Neural cell (in vitro differentiated cells): ENCODE data around the gene IFT74. TPM values are rescaled to one million over a fixed set of nuclear protein-coding genes. Genes with fewer than 3 reads are reported as not detected.

Experiments used
- H2AFZ ChIP-seq: fragments of 200-600, 300-800 bp; sonication (generic), shearing (Covaris generic); 2 replicates; pipeline ENCODE4 v1.6.0; 2014; ENCODE audit warnings: low read depth, mild to moderate bottlenecking, antibody characterized with exemption, low read length, moderate library complexity
- H3F3A ChIP-seq: fragments of 200-600 bp; shearing (Covaris generic); 2 replicates; pipeline ENCODE4 v1.6.1; 2016; ENCODE audit warnings: mild to moderate bottlenecking, moderate library complexity, mixed read lengths, antibody characterized with exemption, low read length; ENCODE audit not compliant: insufficient read depth, poor library complexity, severe bottlenecking
- H3K27ac ChIP-seq: fragments of 200-600, 300-800 bp; sonication (generic), shearing (Covaris generic); 2 replicates; pipeline ENCODE4 v1.5.1; 2014; ENCODE audit warnings: mild to moderate bottlenecking, low read length, moderate library complexity
- H3K27me3 ChIP-seq: fragments of 300-800, 200-600 bp; sonication (generic), shearing (Covaris generic); 2 replicates; pipeline ENCODE4 v1.6.0; 2014; ENCODE audit warnings: mild to moderate bottlenecking, low read depth, low read length, moderate library complexity; ENCODE audit not compliant: insufficient read depth
- H3K36me3 ChIP-seq: fragments of 300-800, 200-600 bp; sonication (generic), shearing (Covaris generic); 2 replicates; pipeline ENCODE4 v1.5.1; 2014; ENCODE audit warnings: mild to moderate bottlenecking, antibody characterized with exemption, low read length, moderate library complexity; ENCODE audit not compliant: insufficient read depth
- H3K4me2 ChIP-seq: fragments of 300-800, 200-600 bp; sonication (generic), shearing (Covaris generic); 2 replicates; pipeline ENCODE4 v1.6.0; 2014; ENCODE audit warnings: mild to moderate bottlenecking, low read length
- H3K4me3 ChIP-seq: fragments of 300-800, 200-600 bp; sonication (generic), shearing (Covaris generic); 2 replicates; pipeline ENCODE4 v1.5.1; 2014; ENCODE audit warnings: mild to moderate bottlenecking, low read length, moderate library complexity
- H3K79me2 ChIP-seq: fragments of 200-600 bp; shearing (Covaris generic); replicated peaks from 2 replicates; pipeline ENCODE4 v1.6.0; 2014; ENCODE audit warnings: mild to moderate bottlenecking, low read length, moderate library complexity; ENCODE audit not compliant: insufficient read depth
- H3K9ac ChIP-seq: fragments of 300-800, 200-600 bp; sonication (generic), shearing (Covaris generic); 2 replicates; pipeline ENCODE4 v1.6.1; 2016; ENCODE audit warnings: mild to moderate bottlenecking, low read length, mixed read lengths
- H3K9me2 ChIP-seq: fragments of 200-600 bp; shearing (Covaris generic); 2 replicates; pipeline ENCODE4 v1.6.1; 2016; ENCODE audit warnings: mild to moderate bottlenecking, low read length, mixed read lengths; ENCODE audit not compliant: insufficient read depth
- H3K9me3 ChIP-seq: fragments of 200-600, 300-800 bp; sonication (generic), shearing (Covaris generic); 2 replicates; pipeline ENCODE4 v1.6.1; 2016; ENCODE audit warnings: mild to moderate bottlenecking, mixed run types, low read length, moderate library complexity, mixed read lengths
- H4K20me1 ChIP-seq: fragments of 200-600 bp; shearing (Covaris generic); 2 replicates; pipeline ENCODE4 v1.6.1; 2016; ENCODE audit warnings: mild to moderate bottlenecking, mixed run types; ENCODE audit not compliant: insufficient read depth
- EP300 ChIP-seq: fragments of 450-650 bp; conservative IDR thresholded peaks from 2 replicates; pipeline ENCODE4 v1.6.1; 2014; ENCODE audit warnings: antibody characterized with exemption, mild to moderate bottlenecking, moderate library complexity; ENCODE audit not compliant: poor library complexity, severe bottlenecking
- EZH2 ChIP-seq: fragments of 200-600, 300-800 bp; shearing (Covaris generic), sonication (generic); IDR thresholded peaks from 2 replicates; pipeline ENCODE4 v1.6.1; 2014; ENCODE audit warnings: antibody characterized with exemption, low read length, borderline replicate concordance, mild to moderate bottlenecking; ENCODE audit not compliant: insufficient read depth, poor library complexity, severe bottlenecking
- MXI1 ChIP-seq: fragments of 450-650 bp; conservative IDR thresholded peaks from 2 replicates; pipeline ENCODE4 v1.6.1; 2014; ENCODE audit warnings: antibody characterized with exemption, mild to moderate bottlenecking; ENCODE audit not compliant: poor library complexity, severe bottlenecking
- POLR2AphosphoS5 ChIP-seq: IDR thresholded peaks from 2 replicates; pipeline ENCODE4 v1.6.1; 2012
- RAD21 ChIP-seq: fragments of 450-650 bp; conservative IDR thresholded peaks from 2 replicates; pipeline ENCODE4 v1.6.1; 2014; ENCODE audit warnings: antibody characterized with exemption, mild to moderate bottlenecking, moderate library complexity
- SMC3 ChIP-seq: fragments of 450-650 bp; conservative IDR thresholded peaks from 2 replicates; pipeline ENCODE4 v1.6.1; 2014; ENCODE audit warnings: antibody characterized with exemption, mild to moderate bottlenecking, moderate library complexity; ENCODE audit not compliant: poor library complexity
- TAF1 ChIP-seq: IDR thresholded peaks from 2 replicates; pipeline ENCODE4 v1.6.1; 2012; ENCODE audit warnings: low read depth
- polyA plus RNA-seq: library from polyadenylated mRNA; depleted of rRNA; stranded (reverse); fragments of >200 nt; gene quantifications from 2 replicates; pipeline ENCODE4 v1.2.3, GENCODE V29; 2014
- TF ChIP-seq, protein P1 (sequence below): IDR thresholded peaks from 2 replicates; pipeline ENCODE4 v1.6.1; 2012; ENCODE audit warnings: borderline replicate concordance
- TF ChIP-seq, protein P2 (sequence below): fragments of 450-650 bp; IDR thresholded peaks from 2 replicates; pipeline ENCODE4 v1.5.1; 2014; ENCODE audit warnings: antibody characterized with exemption, mild to moderate bottlenecking, moderate library complexity; ENCODE audit not compliant: poor library complexity, severe bottlenecking

IFT74 gene
- polyA plus RNA-seq, 1 donor from 2014 or later: 10.9 TPM

DNA sequence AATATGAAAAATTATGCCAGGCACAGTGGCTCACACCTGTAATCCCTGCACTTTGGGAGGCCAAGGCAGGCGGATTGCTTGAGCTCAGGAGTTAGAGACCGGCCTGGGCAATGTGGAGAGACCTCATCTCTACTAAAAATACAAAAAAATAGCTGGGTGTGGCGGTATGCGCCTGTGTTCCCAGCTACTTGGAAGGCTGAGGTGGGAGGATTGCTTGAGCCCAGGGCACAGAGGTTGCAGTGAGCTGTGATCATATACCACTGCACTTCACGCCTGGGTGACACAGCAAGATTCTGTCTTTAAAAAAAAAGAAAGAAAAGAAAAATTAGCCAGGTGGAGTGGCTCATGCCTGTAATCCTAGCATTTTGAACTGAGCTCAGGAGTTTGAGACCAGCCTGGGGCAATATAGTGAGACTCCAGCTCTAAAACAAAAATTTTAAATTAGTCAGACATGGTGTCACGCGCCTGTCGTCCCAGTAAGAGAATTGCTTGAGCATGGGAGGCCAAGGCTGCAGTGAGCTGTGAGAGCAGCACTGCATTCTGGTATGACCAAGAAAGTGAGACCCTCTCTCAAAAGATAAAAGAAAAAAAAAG, 27.2 kb upstream of the IFT74 start:
- Histone ChIP-seq H3K9ac (no peak overlapping the region), H2AFZ (no peak overlapping the region), H3K27ac (no peak overlapping the region), H3K9me2 (no peaks in the 10 kb centered on the region), H3K9me3 (no peaks in the 10 kb centered on the region), H3K4me3 (no peak overlapping the region), H3K79me2 (peaks cover 2% of the 10 kb centered on the region), H4K20me1 (no peaks in the 10 kb centered on the region), H3K4me2 (no peak overlapping the region), H3F3A (no peaks in the 10 kb centered on the region), H3K36me3 (peaks cover 14% of the 10 kb centered on the region), H3K27me3 (no peaks in the 10 kb centered on the region)
- TF ChIP-seq, protein P1, sequence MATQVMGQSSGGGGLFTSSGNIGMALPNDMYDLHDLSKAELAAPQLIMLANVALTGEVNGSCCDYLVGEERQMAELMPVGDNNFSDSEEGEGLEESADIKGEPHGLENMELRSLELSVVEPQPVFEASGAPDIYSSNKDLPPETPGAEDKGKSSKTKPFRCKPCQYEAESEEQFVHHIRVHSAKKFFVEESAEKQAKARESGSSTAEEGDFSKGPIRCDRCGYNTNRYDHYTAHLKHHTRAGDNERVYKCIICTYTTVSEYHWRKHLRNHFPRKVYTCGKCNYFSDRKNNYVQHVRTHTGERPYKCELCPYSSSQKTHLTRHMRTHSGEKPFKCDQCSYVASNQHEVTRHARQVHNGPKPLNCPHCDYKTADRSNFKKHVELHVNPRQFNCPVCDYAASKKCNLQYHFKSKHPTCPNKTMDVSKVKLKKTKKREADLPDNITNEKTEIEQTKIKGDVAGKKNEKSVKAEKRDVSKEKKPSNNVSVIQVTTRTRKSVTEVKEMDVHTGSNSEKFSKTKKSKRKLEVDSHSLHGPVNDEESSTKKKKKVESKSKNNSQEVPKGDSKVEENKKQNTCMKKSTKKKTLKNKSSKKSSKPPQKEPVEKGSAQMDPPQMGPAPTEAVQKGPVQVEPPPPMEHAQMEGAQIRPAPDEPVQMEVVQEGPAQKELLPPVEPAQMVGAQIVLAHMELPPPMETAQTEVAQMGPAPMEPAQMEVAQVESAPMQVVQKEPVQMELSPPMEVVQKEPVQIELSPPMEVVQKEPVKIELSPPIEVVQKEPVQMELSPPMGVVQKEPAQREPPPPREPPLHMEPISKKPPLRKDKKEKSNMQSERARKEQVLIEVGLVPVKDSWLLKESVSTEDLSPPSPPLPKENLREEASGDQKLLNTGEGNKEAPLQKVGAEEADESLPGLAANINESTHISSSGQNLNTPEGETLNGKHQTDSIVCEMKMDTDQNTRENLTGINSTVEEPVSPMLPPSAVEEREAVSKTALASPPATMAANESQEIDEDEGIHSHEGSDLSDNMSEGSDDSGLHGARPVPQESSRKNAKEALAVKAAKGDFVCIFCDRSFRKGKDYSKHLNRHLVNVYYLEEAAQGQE: no peak
- no peak for TF ChIP-seq TAF1
- no peak for TF ChIP-seq MXI1
- TF ChIP-seq EP300: no peak
- no peak for TF ChIP-seq POLR2AphosphoS5
- TF ChIP-seq SMC3: no peak
- no peak for TF ChIP-seq EZH2
- TF ChIP-seq, protein P2, sequence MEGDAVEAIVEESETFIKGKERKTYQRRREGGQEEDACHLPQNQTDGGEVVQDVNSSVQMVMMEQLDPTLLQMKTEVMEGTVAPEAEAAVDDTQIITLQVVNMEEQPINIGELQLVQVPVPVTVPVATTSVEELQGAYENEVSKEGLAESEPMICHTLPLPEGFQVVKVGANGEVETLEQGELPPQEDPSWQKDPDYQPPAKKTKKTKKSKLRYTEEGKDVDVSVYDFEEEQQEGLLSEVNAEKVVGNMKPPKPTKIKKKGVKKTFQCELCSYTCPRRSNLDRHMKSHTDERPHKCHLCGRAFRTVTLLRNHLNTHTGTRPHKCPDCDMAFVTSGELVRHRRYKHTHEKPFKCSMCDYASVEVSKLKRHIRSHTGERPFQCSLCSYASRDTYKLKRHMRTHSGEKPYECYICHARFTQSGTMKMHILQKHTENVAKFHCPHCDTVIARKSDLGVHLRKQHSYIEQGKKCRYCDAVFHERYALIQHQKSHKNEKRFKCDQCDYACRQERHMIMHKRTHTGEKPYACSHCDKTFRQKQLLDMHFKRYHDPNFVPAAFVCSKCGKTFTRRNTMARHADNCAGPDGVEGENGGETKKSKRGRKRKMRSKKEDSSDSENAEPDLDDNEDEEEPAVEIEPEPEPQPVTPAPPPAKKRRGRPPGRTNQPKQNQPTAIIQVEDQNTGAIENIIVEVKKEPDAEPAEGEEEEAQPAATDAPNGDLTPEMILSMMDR: no peak
- no peak for TF ChIP-seq RAD21

DNA sequence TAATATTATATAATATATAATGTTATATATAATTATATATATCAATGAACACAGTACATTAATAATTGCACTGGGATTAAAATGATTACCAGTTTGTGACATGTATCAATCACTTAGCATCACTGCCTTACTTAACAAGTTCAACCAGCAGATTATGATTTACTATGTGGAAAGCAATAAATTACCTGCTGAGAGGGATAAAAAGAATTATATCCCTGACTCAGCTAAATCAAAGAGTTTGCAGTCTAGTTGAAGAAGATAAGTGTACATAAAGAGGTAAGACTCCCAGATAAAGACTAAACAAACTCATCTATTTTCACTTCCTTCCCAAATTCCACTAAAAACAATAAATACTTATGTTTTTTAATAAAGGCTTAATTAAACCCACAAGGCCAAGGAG, 20.4 kb upstream of the IFT74 start:
- H3K27me3 ChIP-seq: no peaks in the 10 kb centered on the region
- TF ChIP-seq EP300 (no peak), MXI1 (no peak), SMC3 (no peak), EZH2 (no peak), TAF1 (no peak), POLR2AphosphoS5 (no peak), RAD21 (no peak)
- TF ChIP-seq, protein P2: no peak
- TF ChIP-seq, protein P1: no peak
- H3K9me2 ChIP-seq: no peaks in the 10 kb centered on the region
- no peak overlapping the region for H3K9ac ChIP-seq
- no peaks in the 10 kb centered on the region for H3K9me3 ChIP-seq
- H3K27ac ChIP-seq: no peak overlapping the region
- H4K20me1 ChIP-seq: no peaks in the 10 kb centered on the region
- peaks cover 59% of the 10 kb centered on the region for H3K79me2 ChIP-seq
- H3K4me3 ChIP-seq: no peak overlapping the region
- H2AFZ ChIP-seq: no peak overlapping the region
- no peaks in the 10 kb centered on the region for H3F3A ChIP-seq
- no peaks in the 10 kb centered on the region for H3K36me3 ChIP-seq
- no peak overlapping the region for H3K4me2 ChIP-seq
